T-helper 2 cell treated with Interferon-gamma antibody and Interleukin-4, amounts not matched to agents 100 ng/mL and 5 ng/mL, for 36 hours (primary cell): ENCODE measurements around the gene NHLH2. TPM values are rescaled to one million over a fixed set of nuclear protein-coding genes. Genes with fewer than 3 reads are reported as not detected.

Experiments used
- intact Hi-C: fragments of 100-400 bp; cut with micrococcal nuclease; formaldehyde crosslinking; loops from one replicate; pipeline ENCODE4 v1.15.1; 2023
- total RNA-seq: library from RNA; stranded (reverse); gene quantifications from 2 replicates; pipeline ENCODE4 v1.2.3, GENCODE V29; 2022

NHLH2 gene
- total RNA-seq, 1 donor from 2014 or later: not detected

GRCh38 chr1:115805597-115805996, 35.3 kb downstream of the NHLH2 start:
- intact Hi-C loops: no loop called here

- intact Hi-C loops: no loop called here
Measured at GRCh38 chr1:115802416-115802815, 38.5 kb downstream of the NHLH2 start.

GRCh38 chr1:115797486-115797885, 43.4 kb downstream of the NHLH2 start:
- intact Hi-C loops: no loop called here

- intact Hi-C loops: no loop called here
Measured at GRCh38 chr1:115796897-115797296, 44.0 kb downstream of the NHLH2 start.

GRCh38 chr1:115796036-115796435, 44.9 kb downstream of the NHLH2 start:
- intact Hi-C loops: no loop called here

GRCh38 chr1:115794976-115795639, 45.8 kb downstream of the NHLH2 start:
- intact Hi-C loops: no loop called here

GRCh38 chr1:115793162-115793561, 47.8 kb downstream of the NHLH2 start:
- intact Hi-C loops: no loop called here

GRCh38 chr1:115791816-115792215, 49.1 kb downstream of the NHLH2 start:
- intact Hi-C loops: no loop called here

GRCh38 chr1:115790846-115791245, 50.1 kb downstream of the NHLH2 start:
- intact Hi-C loops: no loop called here

GRCh38 chr1:115790356-115790755, 50.6 kb downstream of the NHLH2 start:
- intact Hi-C loops: no loop called here

Other genes starting within 250 kb of the NHLH2 start
- gene VANGL1, start 199.2 kb downstream of the NHLH2 start, total RNA-seq: 14.4 and 16.8 TPM in 2 replicates
- gene CASQ2, start 72.4 kb downstream of the NHLH2 start, total RNA-seq: not detected in 2 replicates
- gene SLC22A15, start 135.4 kb upstream of the NHLH2 start, total RNA-seq: 0.32 and 0.95 TPM in 2 replicates